Endothelial cell of umbilical vein (primary cell): ENCODE results near the gene LOXL1. TPM values are rescaled to one million over a fixed set of nuclear protein-coding genes. Genes with fewer than 3 reads are reported as not detected.

Experiments
- BruUV-seq: library from RNA; stranded (reverse); fragments of 400-500 nt; replicated peaks from 2 replicates; lab custom pipeline; 2021; lab: Mats Ljungman, UMichigan
- CTCF ChIA-PET: fragments of 300-600, 350-600 bp; sonication (Branson Sonifier 250); formaldehyde crosslinking; loops from one replicate; lab custom pipeline; 2021; ENCODE audit warnings: antibody characterized with exemption, inconsistent platforms; lab: Charles Lee
- POLR2A ChIA-PET: fragments of 300-600, 350-600 bp; sonication (Branson Sonifier 250); formaldehyde crosslinking; loops from one replicate; lab custom pipeline; 2021; ENCODE audit warnings: antibody characterized with exemption, inconsistent platforms; lab: Charles Lee
- DNase-seq: peaks from one replicate; pipeline ENCODE4 v3.0.0-alpha.2; 2011; ENCODE audit warnings: low read depth, low spot score
- FAIRE-seq: peaks from 2 replicates; lab custom pipeline; 2011; peaks lifted over from hg19 to GRCh38; lab: Jason Lieb, UNC
- H2AFZ ChIP-seq: 2 replicates; pipeline ENCODE4 v1.6.0; 2012; ENCODE audit warnings: low read depth, low read length, control low read depth, inconsistent platforms
- H3K27ac ChIP-seq: 2 replicates; pipeline ENCODE4 v1.5.1; 2011; ENCODE audit warnings: low read depth, mild to moderate bottlenecking, control low read depth, low read length, moderate library complexity; ENCODE audit not compliant: insufficient read depth
- H3K27me3 ChIP-seq, 2 experiments: 2 replicates each; pipeline versions ENCODE4 v1.6.0 to v1.6.1; 2011; ENCODE audit warnings: low read length in 2 of 2, mixed read lengths in 1 of 2; ENCODE audit not compliant: control insufficient read depth in 2 of 2, insufficient read depth in 2 of 2
- H3K36me3 ChIP-seq, 2 experiments: 2 replicates in 1 of 2; 3 replicates in 1 of 2; pipeline ENCODE4 v1.5.1; 2011; ENCODE audit warnings: low read length in 2 of 2, mild to moderate bottlenecking in 1 of 2, moderate library complexity in 1 of 2; ENCODE audit not compliant: control insufficient read depth in 2 of 2, insufficient read depth in 2 of 2; ENCODE audit errors: extremely low read depth in 1 of 2
- H3K4me1 ChIP-seq: 3 replicates; pipeline ENCODE4 v1.5.1; 2011; ENCODE audit warnings: mild to moderate bottlenecking, low read length; ENCODE audit not compliant: control insufficient read depth, insufficient read depth; ENCODE audit errors: extremely low read depth
- H3K4me2 ChIP-seq: 2 replicates; pipeline ENCODE4 v1.6.1; 2011; ENCODE audit warnings: low read length, control low read depth, mixed read lengths; ENCODE audit not compliant: insufficient read depth
- H3K4me3 ChIP-seq, 3 experiments: fragments of 200-600 bp in 1 of 3; sonication (generic), shearing (Covaris generic) in 1 of 3; replicated peaks in 1 of 3; 2 replicates each; pipeline ENCODE4 v1.5.1; 2011 to 2016; ENCODE audit warnings: control low read depth in 3 of 3, low read length in 3 of 3, mild to moderate bottlenecking in 2 of 3, inconsistent platforms in 1 of 3, low read depth in 1 of 3, moderate library complexity in 1 of 3; ENCODE audit not compliant: insufficient read depth in 1 of 3
- H3K79me2 ChIP-seq: 2 replicates; pipeline ENCODE4 v1.6.0; 2012; ENCODE audit warnings: low read length, inconsistent platforms; ENCODE audit not compliant: control insufficient read depth, insufficient read depth
- H3K9ac ChIP-seq: replicated peaks from 2 replicates; pipeline ENCODE3; 2011; ENCODE audit warnings: low read length, control low read depth; ENCODE audit not compliant: insufficient read depth; ENCODE audit errors: extremely low read depth
- H3K9me1 ChIP-seq: replicated peaks from 3 replicates; pipeline ENCODE4 v1.6.0; 2011; ENCODE audit warnings: mild to moderate bottlenecking, low read length; ENCODE audit not compliant: control insufficient read depth, insufficient read depth; ENCODE audit errors: extremely low read depth
- H3K9me3 ChIP-seq: replicated peaks from 2 replicates; pipeline ENCODE4 v1.5.1; 2012; ENCODE audit warnings: low read length, inconsistent platforms; ENCODE audit not compliant: control insufficient read depth, insufficient read depth
- H4K20me1 ChIP-seq: replicated peaks from 2 replicates; pipeline ENCODE3; 2011; ENCODE audit warnings: mild to moderate bottlenecking, low read length; ENCODE audit not compliant: control insufficient read depth, insufficient read depth; ENCODE audit errors: extremely low read depth
- CTCF ChIP-seq, 2 donors: IDR thresholded peaks; 1 replicate in 1 of 2; 2 replicates in 1 of 2; pipeline ENCODE4 v1.5.1; 2011; ENCODE audit warnings: low read length in 2 of 2, mild to moderate bottlenecking in 2 of 2, moderate library complexity in 2 of 2, control low read depth in 1 of 2, inconsistent platforms in 1 of 2, low read depth in 1 of 2; ENCODE audit not compliant: insufficient read depth in 1 of 2; ENCODE audit errors: extremely low read depth in 1 of 2
- EZH2 ChIP-seq: IDR thresholded peaks from 2 replicates; pipeline ENCODE4 v1.6.1; 2012; ENCODE audit warnings: borderline replicate concordance, low read depth, mild to moderate bottlenecking, moderate library complexity, low read length, inconsistent platforms; ENCODE audit not compliant: severe bottlenecking
- FOS ChIP-seq: IDR thresholded peaks from 2 replicates; pipeline ENCODE4 v1.6.1; 2011; ENCODE audit warnings: mild to moderate bottlenecking, low read length, moderate library complexity, borderline replicate concordance; ENCODE audit not compliant: insufficient read depth
- GATA2 ChIP-seq: IDR thresholded peaks from 2 replicates; pipeline ENCODE4 v1.7.0; 2011; ENCODE audit warnings: low read depth, mild to moderate bottlenecking, moderate library complexity, mixed read lengths, low read length; ENCODE audit not compliant: insufficient read length, insufficient read depth
- JUN ChIP-seq: IDR thresholded peaks from 2 replicates; pipeline ENCODE4 v1.6.1; 2011; ENCODE audit warnings: borderline replicate concordance, low read depth; ENCODE audit not compliant: insufficient read length, insufficient read depth
- MAX ChIP-seq: IDR thresholded peaks from 2 replicates; pipeline ENCODE4 v1.6.1; 2011; ENCODE audit not compliant: insufficient read depth, insufficient read length
- MYC ChIP-seq: IDR thresholded peaks from one replicate; pipeline ENCODE4 v1.6.1; 2011; ENCODE audit warnings: mild to moderate bottlenecking, low read depth, low read length
- POLR2A ChIP-seq: IDR thresholded peaks from 2 replicates; pipeline ENCODE4 v1.6.1; 2012; ENCODE audit warnings: low read depth, mild to moderate bottlenecking, control low read depth, low read length
- POLR2AphosphoS5 ChIP-seq: IDR thresholded peaks from 2 replicates; pipeline ENCODE4 v1.6.1; 2012; ENCODE audit warnings: low read depth, mild to moderate bottlenecking, control low read depth, low read length, moderate library complexity; ENCODE audit not compliant: insufficient read depth
- dilution Hi-C: fragments of 300-500 bp; cut with MboI; formaldehyde crosslinking; loops from one replicate; pipeline ENCODE4 v1.15.0; 2019; ENCODE audit warnings: low sequenced_read_pairs; ENCODE audit not compliant: extremely low pct_ligation_motif_present
- intact Hi-C: fragments of 100-400 bp; cut with micrococcal nuclease; formaldehyde crosslinking; loops from one replicate; pipeline ENCODE4 v1.10.0; 2022
- polyA plus RNA-seq, 4 experiments: library from polyadenylated mRNA; depleted of rRNA in 3 of 4; stranded (reverse) in 3 of 4; unstranded in 1 of 4; fragments of >200 nt; gene quantifications; 2 replicates each; pipeline versions ENCODE4 v1.2.1 to v1.2.3, GENCODE V29; 2011 to 2012; ENCODE audit warnings: missing spikeins in 1 of 4
- total RNA-seq: library from RNA; stranded (reverse); gene quantifications from 2 replicates; pipeline ENCODE4 v1.2.3, GENCODE V29; 2021

The LOXL1 gene
- total and polyA plus RNA-seq, 2 donors (not counting 3 experiments of a cell fraction or from before 2014, with no cell fraction given): 5.2 to 14.4 TPM

- Histone ChIP-seq H3K79me2 (no peaks in the 10 kb centered on the region), H3K9me3 (no peaks in the 10 kb centered on the region), H3K9ac (peak overlapping the region; percentile 40), H3K27ac (peak overlapping the region; percentile 70), H3K27me3 (no peaks in the 10 kb centered on the region), H3K4me1 (peaks cover 27% of the 10 kb centered on the region), H3K9me1 (no peaks in the 10 kb centered on the region), H3K4me3 (no peak overlapping the region), H3K4me2 (peak overlapping the region; percentile 14), H2AFZ (peak overlapping the region; percentile 18), H4K20me1 (no peaks in the 10 kb centered on the region), H3K36me3 (no peaks in the 10 kb centered on the region)
- intact Hi-C loops (loop anchor here (1.0 kb wide), 2 partner anchors 10 to 43 kb away; partner anchors contain the start of gene STOML1), dilution Hi-C loops (no loop called here)
- FAIRE-seq (peak; percentile 78), DNase-seq (peak; percentile 53)
- ChIA-PET POLR2A (interaction anchor here (1.4 kb wide), 1 partner anchor 12 kb away, joined by 3 read pairs; the partner anchor contains the start of gene PML), CTCF (interaction anchor here (1.1 to 2.9 kb wide), 12 partner anchors 8 to 338 kb away, joined by 3 to 50 read pairs (median 8); partner anchors contain the start of genes PML and STOML1)
- BruUV-seq: no TSS peak
- TF ChIP-seq POLR2A (peak; percentile 20), CTCF (IDR thresholded peaks at IDR 0.05; ENCODE audit: extremely low read depth in 1 of 2, insufficient read depth in 1 of 2, low read depth in 1 of 2, low read length in 2 of 2) (no peak), POLR2AphosphoS5 (peak; percentile 73), MYC (no peak), MAX (no peak), GATA2 (no peak), FOS (peak; percentile 23), EZH2 (no peak), JUN (no peak)
These were observed 56.1 kb downstream of the LOXL1 start for GRCh38 chr15:73982222-73982962.
